Skeletal muscle satellite cell (primary cell): Measurements from ENCODE around the gene DYRK1A. TPM values are rescaled to one million over a fixed set of nuclear protein-coding genes. Genes with fewer than 3 reads are reported as not detected.
"Not testable (repeated sequence)": the region's sequence is repeated elsewhere in the genome, so short reads cannot be mapped to it uniquely, and the experiment has no call there.

Experiments used
- H3K27me3 ChIP-seq: 2 replicates; pipeline ENCODE4 v1.7.0; 2013; ENCODE audit warnings: low read length; ENCODE audit not compliant: control insufficient read depth, insufficient read depth
- H3K36me3 ChIP-seq: 2 replicates; pipeline ENCODE4 v1.7.0; 2013; ENCODE audit warnings: mild to moderate bottlenecking, control low read depth, low read length; ENCODE audit not compliant: insufficient read depth
- H3K4me1 ChIP-seq: 2 replicates; pipeline ENCODE4 v1.7.0; 2013; ENCODE audit warnings: low read length; ENCODE audit not compliant: control insufficient read depth, insufficient read depth
- H3K4me2 ChIP-seq: 2 replicates; pipeline ENCODE4 v1.7.0; 2013; ENCODE audit warnings: mild to moderate bottlenecking, low read length
- H3K4me3 ChIP-seq: 2 replicates; pipeline ENCODE4 v1.7.0; 2013; ENCODE audit warnings: low read length
- H3K9ac ChIP-seq: 2 replicates; pipeline ENCODE4 v1.7.0; 2013; ENCODE audit warnings: mild to moderate bottlenecking, low read depth, low read length, moderate library complexity
- H3K9me3 ChIP-seq: replicated peaks from 2 replicates; pipeline ENCODE4 v1.7.0; 2013; ENCODE audit warnings: mild to moderate bottlenecking, control low read depth, low read length
- total RNA-seq: library from RNA; depleted of rRNA; stranded (reverse); fragments of >200 nt; gene quantifications from 2 replicates; pipeline ENCODE4 v1.2.3, GENCODE V29; 2012; rRNA removed

Gene DYRK1A
- total RNA-seq = 29.7 and 36.5 TPM in 2 replicates

GRCh38 chr21:37366482-37367316 lies at the start of gene DYRK1A:
TSS of gene DYRK1A (plus strand) at chr21:37366773. CDS start at chr21:37420375, 53,602 bp downstream.
- Histone ChIP-seq H3K4me1 (peaks cover 36% of the 10 kb centered on the region), H3K9me3 (no peaks in the 10 kb centered on the region), H3K36me3 (no peaks in the 10 kb centered on the region), H3K9ac (peak within 1 kb of the TSS; percentile 98), H3K4me2 (peak within 1 kb of the TSS; percentile 91), H3K27me3 (no peaks in the 10 kb centered on the region), H3K4me3 (peak within 1 kb of the TSS; percentile 91)

- H3K36me3 ChIP-seq = no peaks in the 10 kb centered on the region
- H3K9ac ChIP-seq = no peak overlapping the region
- H3K27me3 ChIP-seq = peaks cover 6% of the 10 kb centered on the region
Observed at GRCh38 chr21:37319551-37319950, 47.0 kb upstream of the DYRK1A start.

GRCh38 chr21:37322084-37322483 lies 44.5 kb upstream of the DYRK1A start:
- no peaks in the 10 kb centered on the region for H3K9me3 ChIP-seq
- H3K9ac ChIP-seq = no peak overlapping the region
- peaks cover 6% of the 10 kb centered on the region for H3K27me3 ChIP-seq
- no peaks in the 10 kb centered on the region for H3K36me3 ChIP-seq
- H3K4me2 ChIP-seq = no peak overlapping the region
- H3K4me1 ChIP-seq = no peaks in the 10 kb centered on the region
- no peak overlapping the region for H3K4me3 ChIP-seq

More at GRCh38 chr21:37319551-37319950, 47.0 kb upstream of the DYRK1A start:
- H3K9me3 ChIP-seq = no peaks in the 10 kb centered on the region
- H3K4me1 ChIP-seq = no peaks in the 10 kb centered on the region
- no peak overlapping the region for H3K4me2 ChIP-seq
- no peak overlapping the region for H3K4me3 ChIP-seq

- Histone ChIP-seq H3K4me1 (no peaks in the 10 kb centered on the region), H3K9me3 (no peaks in the 10 kb centered on the region), H3K36me3 (no peaks in the 10 kb centered on the region), H3K27me3 (peaks cover 6% of the 10 kb centered on the region), H3K4me3 (no peak overlapping the region), H3K9ac (no peak overlapping the region), H3K4me2 (no peak overlapping the region)
Observed at GRCh38 chr21:37324558-37324957, 42.0 kb upstream of the DYRK1A start.

- H3K4me3 ChIP-seq, H3K4me1 ChIP-seq: not testable (repeated sequence)
Observed at GRCh38 chr21:37328147-37328546, 38.4 kb upstream of the DYRK1A start.

GRCh38 chr21:37331411-37331810 lies 35.2 kb upstream of the DYRK1A start:
- no peak overlapping the region for H3K4me3 ChIP-seq
- no peaks in the 10 kb centered on the region for H3K4me1 ChIP-seq
- no peaks in the 10 kb centered on the region for H3K36me3 ChIP-seq
- H3K4me2 ChIP-seq = no peak overlapping the region
- H3K9ac ChIP-seq = no peak overlapping the region
- no peaks in the 10 kb centered on the region for H3K9me3 ChIP-seq
- no peaks in the 10 kb centered on the region for H3K27me3 ChIP-seq

More at GRCh38 chr21:37328147-37328546, 38.4 kb upstream of the DYRK1A start:
- not testable (repeated sequence) for H3K9ac ChIP-seq, H3K4me2 ChIP-seq, H3K27me3 ChIP-seq, H3K36me3 ChIP-seq, H3K9me3 ChIP-seq

GRCh38 chr21:37335053-37335452 lies 31.5 kb upstream of the DYRK1A start:
- H3K9ac ChIP-seq = no peak overlapping the region
- no peak overlapping the region for H3K4me3 ChIP-seq
- H3K9me3 ChIP-seq = no peaks in the 10 kb centered on the region
- no peaks in the 10 kb centered on the region for H3K27me3 ChIP-seq
- peaks cover 23% of the 10 kb centered on the region for H3K4me1 ChIP-seq
- H3K4me2 ChIP-seq = no peak overlapping the region
- H3K36me3 ChIP-seq = no peaks in the 10 kb centered on the region

- Histone ChIP-seq H3K4me3 (no peak overlapping the region), H3K9ac (no peak overlapping the region), H3K36me3 (no peaks in the 10 kb centered on the region), H3K4me2 (no peak overlapping the region), H3K9me3 (no peaks in the 10 kb centered on the region), H3K4me1 (peaks cover 24% of the 10 kb centered on the region), H3K27me3 (no peaks in the 10 kb centered on the region)
Observed at GRCh38 chr21:37337179-37337578, 29.4 kb upstream of the DYRK1A start.

GRCh38 chr21:37337831-37338230 lies 28.7 kb upstream of the DYRK1A start:
- H3K4me3 ChIP-seq = no peak overlapping the region
- H3K4me1 ChIP-seq = peaks cover 24% of the 10 kb centered on the region
- no peaks in the 10 kb centered on the region for H3K36me3 ChIP-seq
- H3K27me3 ChIP-seq = no peaks in the 10 kb centered on the region
- no peak overlapping the region for H3K9ac ChIP-seq
- no peaks in the 10 kb centered on the region for H3K9me3 ChIP-seq
- no peak overlapping the region for H3K4me2 ChIP-seq

GRCh38 chr21:37338671-37339551 lies 27.7 kb upstream of the DYRK1A start:
- Histone ChIP-seq H3K4me3 (peak overlapping the region; percentile 40), H3K4me2 (peak overlapping the region; percentile 72), H3K9me3 (no peaks in the 10 kb centered on the region), H3K36me3 (no peaks in the 10 kb centered on the region), H3K27me3 (no peaks in the 10 kb centered on the region), H3K9ac (peak overlapping the region; percentile 71), H3K4me1 (peaks cover 24% of the 10 kb centered on the region)

GRCh38 chr21:37339552-37339939 lies 27.0 kb upstream of the DYRK1A start:
- no peaks in the 10 kb centered on the region for H3K9me3 ChIP-seq
- H3K9ac ChIP-seq = peak overlapping the region; percentile 71
- peak overlapping the region; percentile 72 for H3K4me2 ChIP-seq
- H3K4me1 ChIP-seq = peaks cover 24% of the 10 kb centered on the region
- H3K36me3 ChIP-seq = no peaks in the 10 kb centered on the region
- H3K4me3 ChIP-seq = no peak overlapping the region
- H3K27me3 ChIP-seq = no peaks in the 10 kb centered on the region
